MM.1S (cell line): Measurements from ENCODE around the gene PARD3.

Experiments
- DNase-seq: peaks from one replicate; pipeline ENCODE4 v3.0.0-alpha.2; 2015
- H2AFZ ChIP-seq: fragments of 300-600 bp; sonication (generic); 2 replicates; pipeline ENCODE4 v1.6.0; 2016; ENCODE audit warnings: antibody characterized with exemption, low read length
- H3F3A ChIP-seq: fragments of 300-600 bp; sonication (generic); 2 replicates; pipeline ENCODE4 v1.6.1; 2016; ENCODE audit warnings: mild to moderate bottlenecking, antibody characterized with exemption, low read length, moderate library complexity, mixed read lengths; ENCODE audit not compliant: insufficient read depth
- H3K27ac ChIP-seq: fragments of 300-600 bp; sonication (generic); 2 replicates; pipeline ENCODE4 v1.5.1; 2016; ENCODE audit warnings: mild to moderate bottlenecking, low read length
- H3K27me3 ChIP-seq: fragments of 300-600 bp; sonication (generic); replicated peaks from 2 replicates; pipeline ENCODE4 v1.6.0; 2016; ENCODE audit warnings: low read length; ENCODE audit not compliant: insufficient read depth
- H3K36me3 ChIP-seq: fragments of 300-600 bp; sonication (generic); replicated peaks from 2 replicates; pipeline ENCODE4 v1.6.1; 2016; ENCODE audit warnings: mild to moderate bottlenecking, low read length, mixed read lengths; ENCODE audit not compliant: insufficient read depth
- H3K4me1 ChIP-seq: fragments of 300-600 bp; sonication (generic); 2 replicates; pipeline ENCODE4 v1.6.1; 2016; ENCODE audit warnings: low read length, mixed read lengths
- H3K4me2 ChIP-seq: fragments of 300-600 bp; sonication (generic); 2 replicates; pipeline ENCODE4 v1.6.0; 2016; ENCODE audit warnings: low read depth, low read length
- H3K4me3 ChIP-seq: fragments of 300-600 bp; sonication (generic); 2 replicates; pipeline ENCODE4 v1.5.1; 2016; ENCODE audit warnings: low read length, mixed read lengths
- H3K79me2 ChIP-seq: fragments of 300-600 bp; sonication (generic); 2 replicates; pipeline ENCODE4 v1.6.1; 2016; ENCODE audit warnings: mixed run types, low read length, mixed read lengths
- H3K9ac ChIP-seq: fragments of 300-600 bp; sonication (generic); 2 replicates; pipeline ENCODE4 v1.6.1; 2016; ENCODE audit warnings: low read length, mixed read lengths
- H3K9me2 ChIP-seq: fragments of 300-600 bp; sonication (generic); replicated peaks from 2 replicates; pipeline ENCODE4 v1.6.1; 2016; ENCODE audit warnings: mild to moderate bottlenecking, low read length, mixed read lengths; ENCODE audit not compliant: insufficient read depth
- H3K9me3 ChIP-seq: fragments of 300-600 bp; sonication (generic); replicated peaks from 2 replicates; pipeline ENCODE4 v1.6.1; 2016; ENCODE audit warnings: mild to moderate bottlenecking, low read length, mixed read lengths; ENCODE audit not compliant: insufficient read depth
- H4K20me1 ChIP-seq: fragments of 300-600 bp; sonication (generic); 2 replicates; pipeline ENCODE4 v1.6.1; 2016; ENCODE audit warnings: mild to moderate bottlenecking, low read length, moderate library complexity, mixed read lengths; ENCODE audit not compliant: insufficient read depth
- CTCF ChIP-seq: fragments of 300-600 bp; sonication (generic); IDR thresholded peaks from 2 replicates; pipeline ENCODE4 v1.5.1; 2016; ENCODE audit warnings: antibody characterized with exemption, low read length, mixed read lengths
- EZH2 ChIP-seq: fragments of 300-600 bp; sonication (generic); optimal IDR thresholded peaks from 2 replicates; pipeline ENCODE3; 2017; ENCODE audit warnings: low read depth, mild to moderate bottlenecking, antibody characterized with exemption, low read length, mixed read lengths
- EZH2phosphoT487 ChIP-seq: fragments of 300-600 bp; sonication (generic); IDR thresholded peaks from 2 replicates; pipeline ENCODE4 v1.6.1; 2018; ENCODE audit warnings: antibody characterized with exemption, low read length

The PARD3 gene

DNA sequence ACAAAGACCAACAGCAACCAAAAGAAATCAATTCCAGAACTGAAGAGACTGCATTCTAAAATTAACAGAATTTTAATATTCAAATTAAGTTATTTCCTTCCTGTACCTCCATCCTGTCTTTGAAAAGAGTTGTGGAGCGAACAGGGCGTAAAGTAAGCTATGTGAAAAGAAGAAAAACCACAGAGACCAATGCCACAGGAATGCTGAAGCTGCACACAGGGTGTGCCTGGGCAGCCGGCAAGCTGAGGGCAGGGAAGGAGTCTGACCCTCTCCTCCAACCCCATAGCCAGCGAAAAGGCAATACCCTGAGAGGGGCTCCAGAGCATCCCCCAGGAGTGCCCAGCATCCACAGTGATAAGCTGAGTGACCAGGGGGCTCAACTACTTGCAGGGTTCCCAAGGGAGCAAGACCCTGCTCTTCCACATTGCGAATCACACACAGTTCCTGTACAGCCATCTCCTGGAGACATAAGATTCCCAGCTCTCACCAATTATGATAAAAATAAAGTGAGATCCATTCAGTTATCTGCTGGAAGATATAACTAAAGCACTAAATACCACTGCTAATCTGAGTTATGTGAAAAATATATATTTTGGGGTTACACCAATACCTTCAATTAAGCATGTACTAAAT, 93.8 kb downstream of the PARD3 start:
- Histone ChIP-seq H3K9ac (no peak overlapping the region), H3K79me2 (peaks cover 77% of the 10 kb centered on the region), H3F3A (peaks cover 19% of the 10 kb centered on the region), H3K27me3 (no peaks in the 10 kb centered on the region), H3K36me3 (no peaks in the 10 kb centered on the region), H3K9me3 (no peaks in the 10 kb centered on the region), H3K27ac (peak overlapping the region; percentile 70; the same call in 1 of the 2 replicates), H3K4me2 (peak overlapping the region; percentile 83), H3K9me2 (no peaks in the 10 kb centered on the region), H3K4me1 (peaks cover 60% of the 10 kb centered on the region), H3K4me3 (peak overlapping the region; percentile 55), H2AFZ (no peak overlapping the region), H4K20me1 (no peaks in the 10 kb centered on the region)
- no peak for TF ChIP-seq EZH2phosphoT487
- no peak for TF ChIP-seq CTCF
- TF ChIP-seq EZH2 = no peak
- DNase-seq = peak; percentile 90

- H2AFZ ChIP-seq = no peak overlapping the region
- no peak overlapping the region for H3K27ac ChIP-seq
- no peaks in the 10 kb centered on the region for H3K36me3 ChIP-seq
- no peaks in the 10 kb centered on the region for H3K27me3 ChIP-seq
- peaks cover 69% of the 10 kb centered on the region for H3K4me1 ChIP-seq
- H3F3A ChIP-seq = peaks cover 19% of the 10 kb centered on the region
- no peak overlapping the region for H3K9ac ChIP-seq
- peaks cover 81% of the 10 kb centered on the region for H3K79me2 ChIP-seq
- H3K4me2 ChIP-seq = no peak overlapping the region
- H3K9me3 ChIP-seq = no peaks in the 10 kb centered on the region
- no peak overlapping the region for H3K4me3 ChIP-seq
- no peaks in the 10 kb centered on the region for H3K9me2 ChIP-seq
- no peak for DNase-seq
- TF ChIP-seq CTCF (no peak), EZH2 (no peak), EZH2phosphoT487 (no peak)
- no peaks in the 10 kb centered on the region for H4K20me1 ChIP-seq
Measured at GRCh38 chr10:34719746-34720145, 95.3 kb downstream of the PARD3 start.

GRCh38 chr10:34719328-34719727, 95.8 kb downstream of the PARD3 start:
- no peaks in the 10 kb centered on the region for H4K20me1 ChIP-seq
- H3K4me3 ChIP-seq = no peak overlapping the region
- no peak overlapping the region for H3K4me2 ChIP-seq
- H2AFZ ChIP-seq = no peak overlapping the region
- H3K9ac ChIP-seq = no peak overlapping the region
- H3K79me2 ChIP-seq = peaks cover 82% of the 10 kb centered on the region
- no peaks in the 10 kb centered on the region for H3K9me3 ChIP-seq
- no peaks in the 10 kb centered on the region for H3K27me3 ChIP-seq
- peaks cover 19% of the 10 kb centered on the region for H3F3A ChIP-seq
- no peak overlapping the region for H3K27ac ChIP-seq
- TF ChIP-seq CTCF (no peak), EZH2 (no peak), EZH2phosphoT487 (no peak)
- no peaks in the 10 kb centered on the region for H3K9me2 ChIP-seq
- peaks cover 67% of the 10 kb centered on the region for H3K4me1 ChIP-seq
- no peak for DNase-seq
- H3K36me3 ChIP-seq = no peaks in the 10 kb centered on the region
